Progenitor cell of endocrine pancreas (in vitro differentiated cells): ENCODE measurements around the gene CXorf66. TPM values are rescaled to one million over a fixed set of nuclear protein-coding genes. Genes with fewer than 3 reads are reported as not detected.

Experiments used
- DNase-seq: peaks from one replicate; pipeline ENCODE4 v3.0.0; 2021; ENCODE audit warnings: low spot score; ENCODE audit not compliant: unreplicated experiment
- H3K27ac Mint-ChIP-seq: 2 replicates; pipeline ENCODE4 v1.8.0; 2021; ENCODE audit warnings: mild to moderate bottlenecking, moderate library complexity, mixed read lengths
- H3K27me3 Mint-ChIP-seq: 2 replicates; pipeline ENCODE4 v1.8.0; 2021; ENCODE audit warnings: mixed read lengths
- H3K36me3 Mint-ChIP-seq: 2 replicates; pipeline ENCODE4 v1.8.0; 2022; ENCODE audit warnings: mixed read lengths; ENCODE audit not compliant: insufficient read depth
- H3K4me1 Mint-ChIP-seq: 2 replicates; pipeline ENCODE4 v1.8.0; 2021; ENCODE audit warnings: low read depth, mixed read lengths
- H3K4me3 Mint-ChIP-seq: 2 replicates; pipeline ENCODE4 v1.8.0; 2021; ENCODE audit warnings: low read depth, mild to moderate bottlenecking, moderate library complexity, mixed read lengths
- H3K9me3 Mint-ChIP-seq: 2 replicates; pipeline ENCODE4 v1.8.0; 2021; ENCODE audit warnings: low read depth, mixed read lengths
- long read RNA-seq: library from polyadenylated mRNA; unstranded; transcript quantifications from one replicate; pipeline ENCODE4 v2.0.0, GENCODE V29; 2020
- total RNA-seq: library from RNA; stranded (reverse); gene quantifications from 2 replicates; pipeline ENCODE4 v1.2.1, GENCODE V29; 2021
- TF ChIP-seq, protein P1 (sequence below): fragments of 200-600 bp; sonication (generic); IDR thresholded peaks from one replicate; pipeline ENCODE4 v1.5.0; 2021; ENCODE audit warnings: antibody characterized with exemption, mild to moderate bottlenecking; ENCODE audit not compliant: unreplicated experiment

Gene CXorf66, protein sequence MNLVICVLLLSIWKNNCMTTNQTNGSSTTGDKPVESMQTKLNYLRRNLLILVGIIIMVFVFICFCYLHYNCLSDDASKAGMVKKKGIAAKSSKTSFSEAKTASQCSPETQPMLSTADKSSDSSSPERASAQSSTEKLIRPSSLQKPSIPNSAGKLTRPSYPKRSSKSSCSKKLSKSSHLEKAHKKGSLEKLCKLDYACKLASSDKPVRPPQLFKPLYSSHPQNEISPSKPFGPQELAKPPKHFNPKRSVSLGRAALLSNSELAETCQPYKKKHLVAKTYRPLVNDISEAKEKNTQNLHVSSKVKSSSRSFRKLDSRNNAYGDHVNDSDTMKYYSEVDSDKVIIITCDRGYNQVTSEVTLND
- total RNA-seq = not detected in 2 replicates
- long read RNA-seq = 0 reads

- H3K4me3 Mint-ChIP-seq = no peak within 1 kb of the TSS
- TF ChIP-seq, protein P1, sequence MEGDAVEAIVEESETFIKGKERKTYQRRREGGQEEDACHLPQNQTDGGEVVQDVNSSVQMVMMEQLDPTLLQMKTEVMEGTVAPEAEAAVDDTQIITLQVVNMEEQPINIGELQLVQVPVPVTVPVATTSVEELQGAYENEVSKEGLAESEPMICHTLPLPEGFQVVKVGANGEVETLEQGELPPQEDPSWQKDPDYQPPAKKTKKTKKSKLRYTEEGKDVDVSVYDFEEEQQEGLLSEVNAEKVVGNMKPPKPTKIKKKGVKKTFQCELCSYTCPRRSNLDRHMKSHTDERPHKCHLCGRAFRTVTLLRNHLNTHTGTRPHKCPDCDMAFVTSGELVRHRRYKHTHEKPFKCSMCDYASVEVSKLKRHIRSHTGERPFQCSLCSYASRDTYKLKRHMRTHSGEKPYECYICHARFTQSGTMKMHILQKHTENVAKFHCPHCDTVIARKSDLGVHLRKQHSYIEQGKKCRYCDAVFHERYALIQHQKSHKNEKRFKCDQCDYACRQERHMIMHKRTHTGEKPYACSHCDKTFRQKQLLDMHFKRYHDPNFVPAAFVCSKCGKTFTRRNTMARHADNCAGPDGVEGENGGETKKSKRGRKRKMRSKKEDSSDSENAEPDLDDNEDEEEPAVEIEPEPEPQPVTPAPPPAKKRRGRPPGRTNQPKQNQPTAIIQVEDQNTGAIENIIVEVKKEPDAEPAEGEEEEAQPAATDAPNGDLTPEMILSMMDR = no peak
- H3K4me1 Mint-ChIP-seq = no peaks in the 10 kb centered on the region
- H3K27me3 Mint-ChIP-seq = peaks cover 15% of the 10 kb centered on the region
- peaks cover 12% of the 10 kb centered on the region for H3K9me3 Mint-ChIP-seq
- no peak within 1 kb of the TSS for H3K27ac Mint-ChIP-seq
- no peak for DNase-seq
- no peaks in the 10 kb centered on the region for H3K36me3 Mint-ChIP-seq
These were observed at the start of gene CXorf66 for GRCh38 chrX:139965421-139965820. Gene CXorf66 (minus strand): TSS chrX:139965521. CDS start chrX:139965496, 25 bp downstream.

- Mint-ChIP-seq H3K4me3 (no peak overlapping the region), H3K36me3 (no peaks in the 10 kb centered on the region), H3K27me3 (peaks cover 9% of the 10 kb centered on the region), H3K9me3 (no peaks in the 10 kb centered on the region), H3K27ac (peak overlapping the region; percentile 23), H3K4me1 (no peaks in the 10 kb centered on the region)
- no peak for DNase-seq
- TF ChIP-seq, protein P1 = no peak
These were observed 17.5 kb upstream of the CXorf66 start for GRCh38 chrX:139982856-139983255.

DNA sequence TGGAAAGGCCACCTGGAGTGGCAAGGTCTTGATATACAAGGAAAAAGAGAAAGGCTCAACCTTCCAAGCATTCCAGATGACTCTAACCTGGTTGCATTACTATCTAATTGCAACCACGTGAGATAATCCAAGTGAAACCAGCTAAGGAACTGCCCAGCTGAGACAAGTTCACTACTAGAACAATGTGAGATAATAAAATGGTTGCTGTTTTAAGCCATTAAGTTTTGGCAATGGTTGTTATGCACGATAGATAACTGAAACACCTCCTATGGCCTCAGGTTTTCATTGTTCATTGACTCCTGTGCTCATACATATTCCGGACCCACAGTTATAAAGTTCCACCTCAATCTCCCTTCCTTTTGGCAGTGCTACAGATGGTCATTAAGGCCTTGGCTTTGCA, 9.2 kb upstream of the CXorf66 start:
- no peak overlapping the region for H3K27ac Mint-ChIP-seq
- H3K4me3 Mint-ChIP-seq = no peak overlapping the region
- TF ChIP-seq, protein P1 = no peak
- H3K27me3 Mint-ChIP-seq = peaks cover 40% of the 10 kb centered on the region
- no peaks in the 10 kb centered on the region for H3K4me1 Mint-ChIP-seq
- H3K9me3 Mint-ChIP-seq = peaks cover 4% of the 10 kb centered on the region
- DNase-seq = no peak
- H3K36me3 Mint-ChIP-seq = no peaks in the 10 kb centered on the region

DNA sequence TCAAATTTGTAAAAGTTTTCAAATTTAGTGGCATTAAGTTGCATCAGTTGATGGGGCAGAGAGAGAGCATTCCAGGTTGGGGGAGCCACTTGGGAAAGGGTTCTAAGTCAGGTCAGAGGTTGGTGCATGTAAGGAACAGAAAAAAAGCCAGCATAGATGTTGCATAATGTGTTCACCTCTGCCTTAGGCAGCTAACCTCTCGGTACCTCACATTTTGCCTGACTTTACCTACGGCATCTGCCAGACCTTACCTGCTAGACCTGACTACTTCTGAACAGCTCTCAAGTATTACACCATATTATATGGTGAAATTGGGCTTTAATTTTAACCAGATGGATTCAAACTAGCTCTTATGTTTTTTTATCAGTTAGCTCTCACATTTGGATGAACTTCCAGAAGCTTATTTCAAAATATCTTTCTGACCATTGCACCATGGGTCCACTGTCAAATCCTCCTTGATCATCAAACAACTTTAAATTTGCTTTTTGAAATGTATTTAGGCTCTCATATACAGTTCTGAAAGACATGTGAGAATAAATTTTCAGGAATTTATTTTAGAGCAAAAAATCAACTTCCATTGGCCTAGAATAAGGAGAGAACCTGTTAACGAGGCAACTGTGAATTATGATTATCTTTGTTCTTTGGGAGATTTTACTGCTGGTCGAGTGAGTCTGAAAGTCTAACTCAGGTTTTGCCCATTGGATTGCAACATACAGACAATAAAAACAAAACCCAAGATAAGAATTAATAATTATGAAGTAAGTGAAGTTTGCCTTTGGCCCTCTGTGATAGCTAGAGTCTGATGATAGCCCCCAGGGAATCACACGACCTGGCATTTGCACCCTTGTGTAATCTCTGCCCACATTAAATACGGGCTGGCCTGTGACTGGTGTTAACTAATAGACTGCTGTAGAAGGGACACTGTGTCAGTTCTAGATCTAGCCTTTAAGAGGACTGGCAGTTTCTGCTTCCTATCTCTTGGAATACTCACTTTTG, 7.6 kb upstream of the CXorf66 start:
- no peak overlapping the region for H3K4me3 Mint-ChIP-seq
- H3K36me3 Mint-ChIP-seq = no peaks in the 10 kb centered on the region
- H3K27me3 Mint-ChIP-seq = peaks cover 47% of the 10 kb centered on the region
- peaks cover 4% of the 10 kb centered on the region for H3K9me3 Mint-ChIP-seq
- TF ChIP-seq, protein P1 = no peak
- no peaks in the 10 kb centered on the region for H3K4me1 Mint-ChIP-seq
- no peak overlapping the region for H3K27ac Mint-ChIP-seq
- no peak for DNase-seq

DNA sequence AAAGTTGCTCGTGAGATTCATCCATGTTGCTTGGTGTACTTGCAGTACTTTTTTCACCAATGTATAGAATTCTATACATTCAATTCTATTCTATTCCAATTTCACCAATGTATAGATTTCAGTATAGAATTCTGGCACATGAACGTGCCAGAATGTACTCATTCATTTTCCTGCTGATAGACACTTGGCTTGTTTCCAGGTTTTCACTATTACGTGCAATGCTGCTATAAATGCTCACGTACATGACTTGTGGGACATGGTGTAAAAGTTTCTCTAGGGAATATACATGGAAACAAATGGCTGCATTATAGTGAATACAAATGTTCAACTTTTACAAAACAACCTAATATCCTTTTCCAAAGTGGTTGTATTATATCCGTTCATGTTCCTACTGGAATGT, 6.8 kb upstream of the CXorf66 start:
- TF ChIP-seq, protein P1 = no peak
- no peak overlapping the region for H3K4me3 Mint-ChIP-seq
- H3K27me3 Mint-ChIP-seq = peaks cover 47% of the 10 kb centered on the region
- no peak for DNase-seq
- H3K9me3 Mint-ChIP-seq = peaks cover 4% of the 10 kb centered on the region
- no peaks in the 10 kb centered on the region for H3K4me1 Mint-ChIP-seq
- no peaks in the 10 kb centered on the region for H3K36me3 Mint-ChIP-seq
- H3K27ac Mint-ChIP-seq = no peak overlapping the region
